Measurements from ENCODE around the gene MEGF11.

MEGF11 gene

DNA sequence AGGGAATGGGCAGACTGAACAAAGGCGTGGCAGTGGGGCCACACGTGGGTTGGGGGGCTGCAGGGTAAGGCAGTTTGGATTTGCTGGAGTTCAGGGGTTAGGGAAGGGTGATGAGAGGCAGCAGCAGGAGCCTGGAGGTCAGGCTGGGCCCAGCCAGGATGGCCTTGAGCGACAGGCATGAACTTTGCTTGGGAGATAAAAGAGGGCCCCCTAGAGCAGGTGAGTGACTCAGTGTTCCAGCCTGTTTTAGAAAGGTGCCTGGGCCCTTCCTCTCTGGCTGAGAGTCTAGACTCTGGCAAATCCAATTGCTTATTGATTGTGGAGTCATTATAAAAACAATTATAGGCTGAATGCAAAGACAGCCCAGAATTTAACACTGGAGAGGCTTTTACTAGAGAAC, 309.1 kb downstream of the MEGF11 start:
- TF ChIP-seq CTCF (IDR thresholded peaks at IDR 0.05; ENCODE audit: insufficient read depth, missing control alignments), result no peak
- no peak for FAIRE-seq
- DNase-seq (ENCODE audit: insufficient read length, low spot score), result no peak

DNA sequence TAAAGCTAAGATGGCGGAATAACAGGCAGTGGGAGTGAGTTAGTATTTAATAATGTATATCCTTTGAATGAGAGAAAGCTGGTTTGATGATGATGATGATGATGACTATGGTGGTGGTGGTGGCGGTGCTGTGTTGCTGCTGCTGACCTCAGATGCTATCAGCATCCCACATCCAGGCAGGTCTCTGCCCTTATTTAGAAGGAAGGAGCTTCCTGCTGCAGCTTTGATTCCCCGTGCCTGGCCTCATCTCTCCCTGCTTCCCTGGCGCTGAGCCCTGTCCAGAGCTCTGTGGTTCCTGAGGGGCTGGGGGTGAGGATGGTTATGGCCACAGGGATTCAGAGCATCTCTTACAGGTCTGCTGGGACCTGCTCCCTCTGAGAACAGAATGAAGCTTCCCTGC, 311.1 kb downstream of the MEGF11 start:
- FAIRE-seq, result no peak
- no peak for TF ChIP-seq CTCF (IDR thresholded peaks at IDR 0.05; ENCODE audit: insufficient read depth, missing control alignments)
- no peak for DNase-seq (ENCODE audit: insufficient read length, low spot score)

- TF ChIP-seq CTCF (IDR thresholded peaks at IDR 0.05; ENCODE audit: insufficient read depth, missing control alignments), result no peak
- DNase-seq (ENCODE audit: insufficient read length, low spot score) (no peak), FAIRE-seq (no peak)
These were observed 313.0 kb downstream of the MEGF11 start for GRCh38 chr15:65940618-65940909.

- FAIRE-seq (no peak), DNase-seq (ENCODE audit: insufficient read length, low spot score) (no peak)
- TF ChIP-seq CTCF (IDR thresholded peaks at IDR 0.05; ENCODE audit: insufficient read depth, missing control alignments), result no peak
These were observed 313.5 kb downstream of the MEGF11 start for GRCh38 chr15:65939901-65940617.

DNA sequence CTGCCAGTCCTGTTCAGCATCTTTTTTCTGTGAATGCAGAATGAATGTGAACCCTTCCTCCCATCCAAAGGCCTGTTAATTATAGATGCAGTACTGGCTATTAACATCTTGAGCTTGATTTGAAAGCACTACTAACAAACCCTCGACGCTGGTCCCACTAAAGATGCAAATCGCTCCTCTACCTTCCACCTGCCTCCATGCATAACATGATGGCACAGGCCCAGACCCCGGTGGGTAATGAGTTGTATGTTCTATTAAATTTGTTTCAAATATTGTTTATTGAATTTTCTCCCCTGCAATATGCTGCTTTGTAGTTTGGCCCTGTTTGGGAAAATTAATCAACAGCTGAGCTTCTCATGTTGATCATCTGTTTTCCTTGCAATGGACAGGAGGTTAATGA, 314.9 kb downstream of the MEGF11 start:
- no peak for DNase-seq (ENCODE audit: insufficient read length, low spot score)
- FAIRE-seq, result no peak
- TF ChIP-seq CTCF (IDR thresholded peaks at IDR 0.05; ENCODE audit: insufficient read depth, missing control alignments), result no peak

- no peak for FAIRE-seq
These were observed 316.1 kb downstream of the MEGF11 start for GRCh38 chr15:65937476-65937875.

More at GRCh38 chr15:65937476-65937875, 316.1 kb downstream of the MEGF11 start:
- DNase-seq (ENCODE audit: insufficient read length, low spot score), result no peak
- TF ChIP-seq CTCF (IDR thresholded peaks at IDR 0.05; ENCODE audit: insufficient read depth, missing control alignments), result no peak

All from D721Med (cell line).